ENCODE measurements around the gene TP63.

Gene TP63

GRCh38 chr3:189826566-189826965 lies 195.4 kb downstream of the TP63 start:
- no peak for DNase-seq

GRCh38 chr3:189827108-189827507 lies 195.9 kb downstream of the TP63 start:
- no peak for DNase-seq

GRCh38 chr3:189830401-189830800 lies 199.2 kb downstream of the TP63 start:
- no peak for DNase-seq

GRCh38 chr3:189833266-189833665 lies 202.1 kb downstream of the TP63 start:
- DNase-seq: no peak

- no peak for DNase-seq
Observed at GRCh38 chr3:189833996-189834395, 202.8 kb downstream of the TP63 start.

GRCh38 chr3:189834462-189834861 lies 203.3 kb downstream of the TP63 start:
- no peak for DNase-seq

- peak; percentile 7 for DNase-seq
Observed at GRCh38 chr3:189836795-189837194, 205.6 kb downstream of the TP63 start.

- DNase-seq: no peak
Observed at GRCh38 chr3:189838291-189838690, 207.1 kb downstream of the TP63 start.

- DNase-seq: peak; percentile 25
Observed at GRCh38 chr3:189839576-189839975, 208.4 kb downstream of the TP63 start.

GRCh38 chr3:189841473-189842205 lies 210.4 kb downstream of the TP63 start:
- DNase-seq: peak; percentile 84

GRCh38 chr3:189842681-189843602 lies 211.8 kb downstream of the TP63 start:
- no peak for DNase-seq

GRCh38 chr3:189845069-189845468 lies 213.9 kb downstream of the TP63 start:
- DNase-seq: no peak

GRCh38 chr3:189848395-189849040 lies 217.3 kb downstream of the TP63 start:
- DNase-seq: no peak

- DNase-seq: no peak
Observed at GRCh38 chr3:189849262-189849661, 218.1 kb downstream of the TP63 start.

- DNase-seq: no peak
Observed at GRCh38 chr3:189851682-189852081, 220.5 kb downstream of the TP63 start.

- DNase-seq: no peak
Observed at GRCh38 chr3:189853906-189854305, 222.7 kb downstream of the TP63 start.

- no peak for DNase-seq
Observed at GRCh38 chr3:189860296-189860695, 229.1 kb downstream of the TP63 start.

- no peak for DNase-seq
Observed at GRCh38 chr3:189862385-189862998, 231.3 kb downstream of the TP63 start.

GRCh38 chr3:189863031-189863430 lies 231.8 kb downstream of the TP63 start:
- no peak for DNase-seq

GRCh38 chr3:189868061-189868460 lies 236.9 kb downstream of the TP63 start:
- no peak for DNase-seq

GRCh38 chr3:189869165-189869564 lies 238.0 kb downstream of the TP63 start:
- no peak for DNase-seq

- DNase-seq: peak; percentile 17
Observed at GRCh38 chr3:189871418-189871817, 240.2 kb downstream of the TP63 start.

GRCh38 chr3:189883113-189883753 lies 252.0 kb downstream of the TP63 start:
- DNase-seq: no peak

Data from activated CD4-positive, alpha-beta T cell treated with anti-CD3 and anti-CD28 coated beads, Interleukin-2, Interleukin-6, amounts not matched to agents 100 ng/mL and 50 ng/mL, durations not matched to agents 16 hours and 8 hours (primary cell).